Peyer's patch (tissue), 4 donors: ENCODE data around the gene ZER1.

ENCODE experiments used
- CTCF ChIP-seq, 6 experiments: fragments of 450-650 bp in 4 of 6; fragments of 200-600 bp in 2 of 6; sonication (generic) in 1 of 6; IDR thresholded peaks; one replicate each; pipeline ENCODE4 v1.5.1; 2017 to 2019; ENCODE audit warnings: antibody characterized with exemption in 6 of 6, mild to moderate bottlenecking in 3 of 6, moderate library complexity in 1 of 6
- POLR2A ChIP-seq, 2 donors: fragments of 450-650 bp; IDR thresholded peaks; one replicate each; pipeline ENCODE4 v1.5.1; 2017; ENCODE audit warnings: antibody characterized with exemption in 2 of 2, mild to moderate bottlenecking in 2 of 2, moderate library complexity in 2 of 2

GRCh38 chr9:128809831-128810230 is 38.1 kb upstream of the ZER1 start:
- TF ChIP-seq CTCF (IDR thresholded peaks at IDR 0.05) (no peak), POLR2A (IDR thresholded peaks at IDR 0.05) (no peak)
